Measurements from ENCODE around the gene HIPK1.

Gene HIPK1

DNA sequence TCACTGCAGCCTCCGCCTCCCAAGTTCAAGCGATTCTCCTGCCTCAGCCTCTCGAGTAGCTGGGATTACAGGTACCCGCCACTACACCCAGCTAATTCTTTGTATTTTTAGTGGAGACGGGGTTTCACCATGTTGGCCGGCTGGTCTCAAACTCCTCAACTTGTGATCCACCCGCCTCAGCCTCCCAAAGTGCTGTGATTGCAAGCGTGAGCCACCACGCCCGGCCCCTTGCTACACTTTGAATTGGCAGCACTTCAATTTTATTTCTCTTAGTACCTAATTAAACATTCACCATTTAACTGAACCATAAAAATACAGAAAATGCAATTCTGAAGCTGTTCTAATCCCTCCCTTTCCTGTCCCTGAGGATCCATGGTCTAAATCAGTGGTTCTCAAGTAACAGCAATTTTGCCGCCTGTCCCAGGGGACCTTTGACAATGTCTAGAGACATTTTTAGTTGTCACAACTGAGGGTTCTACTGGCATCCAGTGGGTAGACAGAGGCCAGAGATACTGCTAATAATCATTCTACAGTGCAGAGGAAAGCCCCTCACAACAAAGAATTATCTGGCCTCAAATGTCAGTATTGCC lies 37.4 kb upstream of the HIPK1 start:
- DNase-seq (ENCODE audit: low spot score), result no peak
- TF ChIP-seq, protein P1, sequence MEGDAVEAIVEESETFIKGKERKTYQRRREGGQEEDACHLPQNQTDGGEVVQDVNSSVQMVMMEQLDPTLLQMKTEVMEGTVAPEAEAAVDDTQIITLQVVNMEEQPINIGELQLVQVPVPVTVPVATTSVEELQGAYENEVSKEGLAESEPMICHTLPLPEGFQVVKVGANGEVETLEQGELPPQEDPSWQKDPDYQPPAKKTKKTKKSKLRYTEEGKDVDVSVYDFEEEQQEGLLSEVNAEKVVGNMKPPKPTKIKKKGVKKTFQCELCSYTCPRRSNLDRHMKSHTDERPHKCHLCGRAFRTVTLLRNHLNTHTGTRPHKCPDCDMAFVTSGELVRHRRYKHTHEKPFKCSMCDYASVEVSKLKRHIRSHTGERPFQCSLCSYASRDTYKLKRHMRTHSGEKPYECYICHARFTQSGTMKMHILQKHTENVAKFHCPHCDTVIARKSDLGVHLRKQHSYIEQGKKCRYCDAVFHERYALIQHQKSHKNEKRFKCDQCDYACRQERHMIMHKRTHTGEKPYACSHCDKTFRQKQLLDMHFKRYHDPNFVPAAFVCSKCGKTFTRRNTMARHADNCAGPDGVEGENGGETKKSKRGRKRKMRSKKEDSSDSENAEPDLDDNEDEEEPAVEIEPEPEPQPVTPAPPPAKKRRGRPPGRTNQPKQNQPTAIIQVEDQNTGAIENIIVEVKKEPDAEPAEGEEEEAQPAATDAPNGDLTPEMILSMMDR (IDR thresholded peaks at IDR 0.05; ENCODE audit: borderline replicate concordance, control extremely low read depth, extremely low read depth, insufficient read depth, missing control alignments), result no peak
- in situ Hi-C loops (cut with MboI; ENCODE audit: low sequenced_read_pairs, unreplicated experiment), result no loop called here

DNA sequence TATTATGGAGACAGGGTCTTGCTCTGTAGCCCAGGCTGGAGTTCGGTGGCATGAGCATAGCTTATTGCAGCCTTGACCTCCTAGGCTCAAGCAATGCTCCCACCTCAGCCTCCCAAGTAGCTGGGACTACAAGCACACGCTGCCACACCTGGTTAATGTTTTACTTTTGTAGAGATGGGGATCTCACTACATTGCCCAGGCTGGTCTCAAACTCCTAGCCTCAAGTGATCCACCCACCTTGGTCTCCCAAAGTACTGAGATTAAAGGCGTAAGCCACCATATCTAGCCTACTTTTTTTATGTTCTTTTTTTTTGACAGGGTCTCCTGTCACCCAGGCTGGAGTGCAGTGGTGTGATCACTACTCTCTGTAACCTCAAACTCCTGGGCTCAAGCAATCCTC lies 35.9 kb upstream of the HIPK1 start:
- TF ChIP-seq, protein P1 (IDR thresholded peaks at IDR 0.05; ENCODE audit: borderline replicate concordance, control extremely low read depth, extremely low read depth, insufficient read depth, missing control alignments), result no peak
- in situ Hi-C loops (cut with MboI; ENCODE audit: low sequenced_read_pairs, unreplicated experiment), result no loop called here
- no peak for DNase-seq (ENCODE audit: low spot score)

DNA sequence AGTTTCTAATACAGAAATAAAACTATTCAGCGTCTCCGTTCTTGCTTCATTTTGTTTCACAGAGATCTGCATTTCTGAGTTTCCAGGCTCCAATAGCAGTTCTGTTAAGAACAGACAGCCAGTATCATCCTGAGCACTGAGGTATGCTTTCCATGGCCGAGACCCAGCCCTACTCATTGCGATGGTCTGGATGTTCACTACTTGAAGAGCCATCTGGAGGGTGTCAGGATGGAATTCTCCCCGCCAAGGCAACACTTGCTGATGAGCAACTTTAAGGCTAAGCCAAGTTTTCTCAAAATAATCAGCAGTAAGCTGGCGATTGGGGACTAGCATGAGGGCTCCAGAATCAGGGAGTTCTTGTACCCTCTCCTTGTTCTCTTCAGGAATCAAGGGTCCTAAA lies 34.0 kb upstream of the HIPK1 start:
- DNase-seq (ENCODE audit: low spot score), result no peak
- in situ Hi-C loops (cut with MboI; ENCODE audit: low sequenced_read_pairs, unreplicated experiment), result no loop called here

DNA sequence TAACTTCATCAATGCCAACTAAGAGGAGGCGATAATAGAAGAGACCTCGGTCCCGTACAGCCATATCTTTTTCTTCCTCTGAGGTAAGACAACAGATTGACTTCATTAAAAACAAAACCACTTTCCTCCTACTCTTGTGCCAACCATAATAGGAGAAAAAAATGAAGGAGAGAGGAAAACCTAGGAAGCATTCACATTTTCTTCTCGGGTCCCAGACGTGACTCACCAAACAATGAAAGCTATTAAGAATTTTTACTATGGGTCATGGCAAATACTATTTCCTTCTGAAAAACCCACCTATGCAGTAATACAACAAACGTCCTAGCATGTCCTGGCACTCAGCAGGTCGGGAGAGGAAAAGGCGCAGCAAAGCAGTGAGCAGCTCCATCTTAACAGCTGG lies 33.2 kb upstream of the HIPK1 start:
- in situ Hi-C loops (cut with MboI; ENCODE audit: low sequenced_read_pairs, unreplicated experiment), result no loop called here
- no peak for DNase-seq (ENCODE audit: low spot score)
- TF ChIP-seq, protein P1 (IDR thresholded peaks at IDR 0.05; ENCODE audit: borderline replicate concordance, control extremely low read depth, extremely low read depth, insufficient read depth, missing control alignments), result no peak

More for the DNA sequence above, 34.0 kb upstream of the HIPK1 start:
- TF ChIP-seq, protein P1 (IDR thresholded peaks at IDR 0.05; ENCODE audit: borderline replicate concordance, control extremely low read depth, extremely low read depth, insufficient read depth, missing control alignments), result no peak

DNA sequence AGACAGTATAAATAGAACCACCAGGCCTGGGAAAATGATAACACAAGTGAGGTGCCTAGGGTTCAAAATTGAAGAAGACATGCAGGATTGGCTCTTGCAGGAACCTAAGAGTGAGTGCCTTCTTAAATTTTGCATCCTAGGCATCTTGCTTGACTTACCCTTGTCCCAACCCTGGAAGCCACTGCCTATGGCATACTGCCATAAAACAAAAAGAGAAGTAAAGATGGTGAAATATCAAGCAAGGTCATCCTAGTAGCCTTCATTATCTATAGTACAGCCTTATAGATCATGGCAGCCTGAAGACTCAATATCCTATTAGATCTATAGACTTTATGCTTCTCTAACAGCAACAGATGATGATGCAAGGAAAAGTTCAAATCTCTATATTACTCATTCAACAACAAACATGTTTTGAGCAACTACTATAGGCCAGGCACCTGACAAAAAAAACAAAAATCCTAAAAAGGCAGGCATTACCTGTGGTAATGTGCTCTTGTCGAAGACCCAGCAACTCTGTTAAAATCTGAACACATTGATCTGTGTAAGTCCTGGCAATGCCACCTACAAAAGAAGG lies 30.8 kb upstream of the HIPK1 start:
- no peak for DNase-seq (ENCODE audit: low spot score)
- in situ Hi-C loops (cut with MboI; ENCODE audit: low sequenced_read_pairs, unreplicated experiment), result no loop called here

DNA sequence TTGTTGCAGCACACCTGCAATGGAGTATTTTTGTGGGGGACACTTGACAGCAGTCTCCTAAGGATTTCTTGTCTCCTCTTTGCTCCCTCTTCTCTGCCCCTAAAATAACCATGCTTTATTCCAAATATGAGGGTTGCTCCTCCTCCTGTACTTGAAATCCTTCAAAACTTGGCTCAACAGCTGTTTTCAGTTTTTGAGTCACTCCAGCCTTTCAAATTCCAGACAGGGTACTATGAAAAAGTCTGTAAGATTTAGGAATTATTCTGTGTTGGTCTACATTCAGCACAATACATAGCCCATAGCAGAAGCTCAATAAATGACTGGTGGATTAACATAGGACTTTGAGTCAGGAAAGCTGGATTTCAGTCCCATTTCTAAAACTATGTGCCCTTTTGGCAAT lies 30.0 kb upstream of the HIPK1 start:
- TF ChIP-seq, protein P1 (IDR thresholded peaks at IDR 0.05; ENCODE audit: borderline replicate concordance, control extremely low read depth, extremely low read depth, insufficient read depth, missing control alignments), result no peak
- in situ Hi-C loops (cut with MboI; ENCODE audit: low sequenced_read_pairs, unreplicated experiment), result no loop called here
- DNase-seq (ENCODE audit: low spot score), result no peak

More for the DNA sequence above, 30.8 kb upstream of the HIPK1 start:
- TF ChIP-seq, protein P1 (IDR thresholded peaks at IDR 0.05; ENCODE audit: borderline replicate concordance, control extremely low read depth, extremely low read depth, insufficient read depth, missing control alignments), result no peak

Measured in GM13976 (cell line).